Measurements from ENCODE around the gene CASR.

The CASR gene

DNA sequence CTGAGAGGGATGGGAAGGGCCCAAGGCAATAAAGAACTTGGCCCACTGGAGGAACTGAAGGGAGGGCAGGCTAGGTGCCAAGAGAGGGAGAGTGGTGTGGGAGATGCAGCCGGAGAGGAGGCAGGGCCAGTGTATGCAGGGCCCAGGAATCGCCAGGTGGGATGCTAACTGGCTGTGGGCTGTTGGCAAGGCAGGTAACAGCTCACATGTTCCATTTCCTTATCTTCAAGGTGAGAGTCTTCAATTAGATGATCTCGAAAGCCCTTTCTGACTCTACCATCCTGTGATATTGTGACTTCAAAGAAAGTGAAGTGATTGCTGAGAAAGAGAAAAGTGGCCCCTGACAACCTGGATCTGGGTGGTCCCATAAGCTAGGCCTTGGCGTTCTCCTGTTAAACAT is 49.0 kb downstream of the CASR start:
- Histone ChIP-seq H3K9ac (ENCODE audit: low read depth, low read length) (no peak overlapping the region), H3K4me1 (ENCODE audit: insufficient read depth, low read length) (no peaks in the 10 kb centered on the region), H3K9me3 (ENCODE audit: control insufficient read depth, insufficient read depth, low read length) (no peaks in the 10 kb centered on the region), H3K36me3 (ENCODE audit: insufficient read depth, low read length) (no peaks in the 10 kb centered on the region)

DNA sequence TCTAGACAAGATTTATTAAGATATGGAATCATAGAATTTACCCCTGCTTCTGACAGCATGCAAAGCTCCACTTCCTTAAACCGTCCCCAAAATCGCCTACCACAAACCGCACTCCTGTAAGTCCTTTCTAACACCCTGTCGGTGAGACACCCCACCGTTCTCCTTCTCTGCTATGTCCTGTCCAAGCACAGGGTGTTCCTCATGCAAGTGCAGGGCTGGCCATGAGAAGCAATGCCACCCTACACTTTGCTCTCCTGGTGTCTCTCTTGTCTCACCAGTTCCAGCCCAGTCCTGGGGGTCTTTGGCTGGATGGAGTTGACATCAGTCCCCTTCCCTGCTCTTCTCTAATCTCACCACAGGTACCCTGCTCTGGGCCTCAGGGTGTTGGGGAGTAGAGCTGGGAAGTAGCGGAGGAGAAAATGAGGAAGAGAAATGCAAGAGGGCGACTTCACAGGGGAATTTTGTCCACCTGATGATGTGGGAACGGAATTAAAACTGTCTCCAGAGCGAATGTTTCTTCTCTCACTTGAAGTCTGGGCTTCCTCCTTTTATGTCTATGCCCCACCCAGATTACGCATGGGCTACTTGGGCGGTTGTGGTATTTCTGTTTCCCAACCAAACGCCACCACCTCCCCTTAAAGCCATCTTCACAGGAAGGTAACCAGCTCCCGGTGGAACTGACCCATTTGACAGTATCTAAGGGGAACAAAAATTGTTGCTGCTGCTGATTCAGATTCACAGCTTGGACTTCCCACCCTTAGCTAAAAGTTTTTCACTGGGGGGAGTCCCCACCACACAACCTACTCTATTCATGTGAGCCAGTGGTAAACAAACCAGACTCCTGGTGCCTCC is 49.9 kb downstream of the CASR start:
- Histone ChIP-seq H3K4me1 (ENCODE audit: insufficient read depth, low read length) (no peaks in the 10 kb centered on the region), H3K36me3 (ENCODE audit: insufficient read depth, low read length) (no peaks in the 10 kb centered on the region), H3K9ac (ENCODE audit: low read depth, low read length) (no peak overlapping the region), H3K9me3 (ENCODE audit: control insufficient read depth, insufficient read depth, low read length) (no peaks in the 10 kb centered on the region)

DNA sequence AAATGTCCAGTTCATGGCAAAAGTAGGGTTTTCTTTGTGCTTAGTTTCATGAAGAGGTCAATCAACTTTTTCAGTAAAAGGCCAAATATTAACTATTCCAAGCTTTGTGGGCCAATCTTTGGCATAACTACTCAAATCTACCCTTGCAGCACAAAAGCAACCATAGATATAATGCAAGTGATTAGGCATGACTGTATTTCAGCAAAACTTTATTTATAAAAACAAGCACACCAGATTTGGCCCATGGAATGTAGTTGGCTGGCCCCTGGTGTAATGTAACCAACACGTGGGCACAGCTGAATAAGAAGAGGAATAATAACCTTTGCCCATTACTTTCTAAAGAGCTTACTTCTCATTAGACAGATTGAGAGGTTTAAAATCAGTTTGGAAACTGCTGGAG is 50.6 kb downstream of the CASR start:
- H3K9me3 ChIP-seq (ENCODE audit: control insufficient read depth, insufficient read depth, low read length) = no peaks in the 10 kb centered on the region
- H3K9ac ChIP-seq (ENCODE audit: low read depth, low read length) = no peak overlapping the region
- H3K36me3 ChIP-seq (ENCODE audit: insufficient read depth, low read length) = no peaks in the 10 kb centered on the region

DNA sequence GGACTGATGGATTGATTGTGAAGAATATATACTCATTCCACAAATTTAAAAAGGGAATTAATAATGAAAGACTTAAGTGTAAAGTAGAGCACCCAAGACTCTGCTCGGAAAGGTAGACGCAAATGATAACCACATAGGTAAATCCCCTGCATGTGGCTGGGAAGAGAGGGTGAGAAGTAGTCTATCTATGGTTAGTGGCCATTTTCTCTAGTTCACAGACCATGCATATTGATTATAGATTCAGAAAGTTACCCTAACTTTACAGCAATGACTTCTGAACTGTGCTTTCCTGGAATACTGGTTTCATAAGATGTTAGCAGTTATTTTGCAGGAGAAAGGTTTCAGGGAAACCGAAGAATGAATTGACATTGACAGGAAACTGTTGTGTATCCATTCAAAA is 51.7 kb downstream of the CASR start:
- Histone ChIP-seq H3K36me3 (ENCODE audit: insufficient read depth, low read length) (no peaks in the 10 kb centered on the region), H3K9ac (ENCODE audit: low read depth, low read length) (no peak overlapping the region), H3K9me3 (ENCODE audit: control insufficient read depth, insufficient read depth, low read length) (no peaks in the 10 kb centered on the region), H3K4me1 (ENCODE audit: insufficient read depth, low read length) (no peaks in the 10 kb centered on the region)

More for the DNA sequence above, 50.6 kb downstream of the CASR start:
- no peaks in the 10 kb centered on the region for H3K4me1 ChIP-seq (ENCODE audit: insufficient read depth, low read length)

DNA sequence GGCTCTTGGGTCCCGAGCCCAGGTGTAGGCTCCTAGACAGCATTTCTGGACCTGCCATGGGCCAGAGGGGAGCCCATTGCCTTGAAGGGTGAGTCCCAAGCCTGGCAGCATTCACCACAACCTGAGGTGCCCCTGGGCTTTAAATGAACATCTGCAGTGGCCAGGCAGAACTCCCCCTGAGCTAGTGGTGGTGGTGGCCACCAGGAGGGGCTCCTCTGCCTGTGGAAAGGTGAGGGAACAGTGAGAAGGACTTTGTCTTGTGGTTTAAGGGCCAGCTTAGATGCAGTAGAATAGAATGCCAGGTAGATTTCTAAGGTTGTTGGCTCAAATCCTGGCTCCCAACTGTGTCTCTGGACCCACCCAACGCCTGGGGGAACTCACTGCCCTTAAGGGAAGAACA is 55.6 kb downstream of the CASR start:
- Histone ChIP-seq H3K9ac (ENCODE audit: low read depth, low read length) (no peak overlapping the region), H3K9me3 (ENCODE audit: control insufficient read depth, insufficient read depth, low read length) (no peaks in the 10 kb centered on the region), H3K36me3 (ENCODE audit: insufficient read depth, low read length) (no peaks in the 10 kb centered on the region), H3K4me1 (ENCODE audit: insufficient read depth, low read length) (no peaks in the 10 kb centered on the region)

DNA sequence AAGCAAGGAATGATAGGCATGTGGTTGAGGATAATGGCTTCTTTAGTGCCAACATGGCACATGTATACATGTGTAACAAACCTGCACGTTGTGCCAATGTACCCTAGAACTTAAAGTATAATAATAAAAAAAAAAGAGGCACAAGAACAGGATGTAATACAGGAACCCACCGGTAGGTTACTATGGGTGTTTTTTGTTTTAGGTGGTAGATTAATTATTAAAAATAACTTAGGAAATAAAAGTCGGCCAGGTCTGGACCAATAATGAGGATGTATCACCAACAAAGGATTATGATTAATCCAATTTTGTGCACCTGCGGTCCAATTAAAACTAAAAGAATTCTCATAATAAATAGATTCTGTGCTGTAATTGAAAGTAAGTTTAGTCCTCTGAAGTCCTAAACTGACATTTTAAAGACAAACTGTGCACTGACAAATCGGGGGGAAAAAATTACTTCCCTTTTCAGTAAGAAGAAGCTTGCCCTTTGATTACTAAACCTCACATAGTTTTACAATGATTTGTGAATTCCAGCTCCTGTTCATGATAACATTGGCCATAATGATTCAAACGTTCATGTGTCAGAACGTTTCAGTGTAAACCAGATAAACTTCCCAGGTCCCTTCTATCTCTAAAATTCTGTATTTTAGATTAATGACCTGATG is 62.2 kb downstream of the CASR start:
- Histone ChIP-seq H3K9me3 (ENCODE audit: control insufficient read depth, insufficient read depth, low read length) (no peaks in the 10 kb centered on the region), H3K4me1 (ENCODE audit: insufficient read depth, low read length) (no peaks in the 10 kb centered on the region), H3K36me3 (ENCODE audit: insufficient read depth, low read length) (no peaks in the 10 kb centered on the region), H3K9ac (ENCODE audit: low read depth, low read length) (no peak overlapping the region)

DNA sequence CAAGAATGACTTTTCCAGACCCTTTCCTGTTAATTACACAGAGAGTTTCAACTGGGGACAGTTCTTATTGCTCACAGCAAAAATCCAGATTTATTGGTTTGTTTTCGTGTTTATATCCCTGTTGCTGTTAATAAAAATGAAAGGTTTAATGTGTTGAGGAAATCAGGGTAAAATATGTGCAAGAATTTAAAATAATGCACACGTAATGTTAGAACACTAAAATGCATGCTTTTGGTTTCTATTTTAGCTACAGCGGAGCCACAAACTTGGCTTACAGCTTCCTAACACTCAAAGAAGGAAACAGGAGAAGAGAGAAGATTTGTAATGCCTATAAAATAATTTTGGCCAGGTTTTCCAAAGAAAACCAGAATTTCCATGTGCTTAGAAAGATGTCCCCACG is 62.7 kb downstream of the CASR start:
- Histone ChIP-seq H3K9ac (ENCODE audit: low read depth, low read length) (no peak overlapping the region), H3K36me3 (ENCODE audit: insufficient read depth, low read length) (no peaks in the 10 kb centered on the region), H3K4me1 (ENCODE audit: insufficient read depth, low read length) (no peaks in the 10 kb centered on the region), H3K9me3 (ENCODE audit: control insufficient read depth, insufficient read depth, low read length) (no peaks in the 10 kb centered on the region)

DNA sequence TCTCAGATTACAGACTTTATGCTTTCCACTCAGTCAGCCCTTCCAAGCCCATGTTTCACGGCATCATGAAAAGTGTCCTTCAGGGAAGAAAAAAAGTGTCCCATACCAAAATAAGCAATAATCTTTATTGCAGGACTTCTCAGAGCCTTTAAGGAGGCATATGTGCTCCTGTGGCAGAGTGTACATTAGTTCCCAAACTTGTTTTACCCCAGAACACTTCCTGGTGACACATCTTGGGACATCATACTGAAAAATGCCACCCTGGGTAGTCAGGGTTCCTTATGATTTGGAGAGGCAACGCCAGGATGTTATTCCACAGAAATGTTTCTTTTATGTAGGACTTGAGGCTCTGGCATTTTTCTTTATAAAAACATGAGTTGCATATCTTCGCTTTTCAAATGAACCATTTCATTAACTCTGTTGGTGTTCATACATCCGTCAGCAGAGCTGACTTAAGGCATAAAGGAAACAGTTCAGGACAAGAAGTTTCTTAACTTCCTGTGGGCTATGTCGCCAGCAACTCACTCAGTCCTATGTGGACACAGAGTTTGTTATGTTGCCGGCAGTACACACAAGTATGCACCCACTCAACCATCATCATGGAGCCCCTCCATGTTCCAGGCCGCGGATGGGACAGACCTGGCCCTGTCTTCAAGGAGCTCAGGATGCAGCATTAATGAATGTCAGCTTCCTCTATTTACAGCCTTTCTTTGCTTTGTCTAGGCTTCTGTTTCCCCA is 63.8 kb downstream of the CASR start:
- no peaks in the 10 kb centered on the region for H3K36me3 ChIP-seq (ENCODE audit: insufficient read depth, low read length)
- no peaks in the 10 kb centered on the region for H3K9me3 ChIP-seq (ENCODE audit: control insufficient read depth, insufficient read depth, low read length)
- H3K4me1 ChIP-seq (ENCODE audit: insufficient read depth, low read length) = no peaks in the 10 kb centered on the region
- no peak overlapping the region for H3K9ac ChIP-seq (ENCODE audit: low read depth, low read length)

DNA sequence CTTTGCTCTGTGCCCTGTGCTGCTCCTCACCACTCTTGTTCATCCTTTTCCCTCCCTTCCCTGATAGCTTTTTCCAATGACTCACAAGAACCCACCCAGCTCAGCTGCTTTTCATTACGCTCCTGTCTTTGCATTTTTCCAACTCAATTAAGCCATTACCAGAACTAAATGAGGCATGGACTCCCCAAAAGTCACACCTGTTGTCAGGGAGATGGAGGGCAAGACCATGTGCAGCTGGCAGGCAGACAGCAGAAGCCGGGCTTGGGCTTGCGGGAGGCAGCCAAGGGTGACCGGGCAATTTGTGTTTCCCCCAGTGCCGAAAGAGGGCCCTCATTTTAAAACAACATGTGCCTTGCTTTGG is 64.3 kb downstream of the CASR start:
- H3K36me3 ChIP-seq (ENCODE audit: insufficient read depth, low read length) = no peaks in the 10 kb centered on the region
- no peaks in the 10 kb centered on the region for H3K4me1 ChIP-seq (ENCODE audit: insufficient read depth, low read length)
- H3K9me3 ChIP-seq (ENCODE audit: control insufficient read depth, insufficient read depth, low read length) = no peaks in the 10 kb centered on the region
- no peak overlapping the region for H3K9ac ChIP-seq (ENCODE audit: low read depth, low read length)

DNA sequence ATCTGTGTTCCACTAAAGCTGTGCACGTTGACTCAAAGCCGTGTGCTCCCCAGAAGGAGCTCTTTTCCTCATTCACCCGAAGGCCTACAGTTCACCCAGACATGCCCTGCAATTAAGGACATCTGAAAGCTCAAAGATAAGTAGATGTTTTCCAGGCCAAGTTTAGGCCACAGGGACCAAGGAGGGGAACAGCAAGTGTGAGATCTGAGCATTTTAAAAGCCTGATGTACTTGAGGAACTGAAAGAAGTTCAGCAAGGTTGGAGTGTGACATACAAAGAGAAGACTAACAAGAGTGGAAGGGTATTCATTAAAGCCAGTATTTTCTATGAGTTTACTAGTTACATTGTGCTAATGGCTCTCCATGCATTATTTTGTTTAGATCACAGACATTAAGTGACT is 68.0 kb downstream of the CASR start:
- H3K9me3 ChIP-seq (ENCODE audit: control insufficient read depth, insufficient read depth, low read length) = no peaks in the 10 kb centered on the region
- H3K9ac ChIP-seq (ENCODE audit: low read depth, low read length) = no peak overlapping the region
- no peaks in the 10 kb centered on the region for H3K4me1 ChIP-seq (ENCODE audit: insufficient read depth, low read length)
- no peaks in the 10 kb centered on the region for H3K36me3 ChIP-seq (ENCODE audit: insufficient read depth, low read length)

DNA sequence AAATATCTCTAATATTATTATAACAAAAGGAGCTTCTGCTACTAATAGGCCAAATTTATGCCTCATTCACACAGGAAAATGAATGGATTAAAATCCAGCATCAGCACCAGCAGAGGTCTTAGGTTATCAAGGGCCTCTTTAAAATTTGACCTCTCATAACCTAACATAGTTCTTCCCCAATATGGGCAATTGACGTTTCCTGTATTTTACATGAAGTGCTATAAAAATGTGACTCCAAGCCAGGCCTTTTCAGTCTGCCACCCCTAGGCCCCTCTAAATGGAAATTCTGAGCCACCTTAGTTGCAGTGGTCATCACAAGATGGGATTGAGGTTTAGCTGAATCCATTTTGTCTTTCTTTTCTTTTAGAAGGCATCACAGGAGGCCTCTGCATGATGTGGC is 70.1 kb downstream of the CASR start:
- Histone ChIP-seq H3K4me1 (ENCODE audit: insufficient read depth, low read length) (no peaks in the 10 kb centered on the region), H3K9ac (ENCODE audit: low read depth, low read length) (no peak overlapping the region), H3K36me3 (ENCODE audit: insufficient read depth, low read length) (no peaks in the 10 kb centered on the region), H3K9me3 (ENCODE audit: control insufficient read depth, insufficient read depth, low read length) (no peaks in the 10 kb centered on the region)

DNA sequence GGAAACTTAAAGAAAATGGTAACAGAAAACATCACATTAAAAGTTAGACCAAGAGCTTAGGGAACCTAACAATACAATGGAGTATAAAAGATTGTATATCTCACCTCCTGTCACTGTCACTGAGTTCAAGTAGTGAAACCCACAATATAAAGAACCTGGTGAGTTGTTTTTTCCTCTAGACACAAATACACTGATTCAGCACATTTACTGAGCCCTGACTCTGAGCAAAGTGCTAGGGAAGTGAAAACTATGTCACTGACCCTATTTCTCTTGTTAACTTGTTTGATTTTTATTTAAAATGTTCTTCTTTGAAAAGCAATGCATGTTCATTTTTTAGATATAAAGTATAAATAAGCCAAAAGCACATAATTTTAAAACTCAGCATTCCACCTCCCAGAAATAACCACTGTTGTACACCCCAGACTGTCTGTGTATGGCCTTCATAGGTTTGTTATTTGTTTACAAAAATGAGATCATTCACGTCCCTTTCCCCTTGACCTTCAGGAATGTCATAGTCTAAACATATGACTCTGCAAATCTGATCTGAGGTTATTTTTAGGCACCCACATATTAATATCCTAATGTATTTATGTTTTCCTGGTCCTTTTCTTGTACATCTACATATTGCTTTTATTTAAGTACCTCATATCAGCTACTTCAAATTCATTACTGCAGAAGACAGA is 72.4 kb downstream of the CASR start:
- no peaks in the 10 kb centered on the region for H3K4me1 ChIP-seq (ENCODE audit: insufficient read depth, low read length)
- no peak overlapping the region for H3K9ac ChIP-seq (ENCODE audit: low read depth, low read length)
- H3K36me3 ChIP-seq (ENCODE audit: insufficient read depth, low read length) = no peaks in the 10 kb centered on the region
- H3K9me3 ChIP-seq (ENCODE audit: control insufficient read depth, insufficient read depth, low read length) = no peaks in the 10 kb centered on the region

DNA sequence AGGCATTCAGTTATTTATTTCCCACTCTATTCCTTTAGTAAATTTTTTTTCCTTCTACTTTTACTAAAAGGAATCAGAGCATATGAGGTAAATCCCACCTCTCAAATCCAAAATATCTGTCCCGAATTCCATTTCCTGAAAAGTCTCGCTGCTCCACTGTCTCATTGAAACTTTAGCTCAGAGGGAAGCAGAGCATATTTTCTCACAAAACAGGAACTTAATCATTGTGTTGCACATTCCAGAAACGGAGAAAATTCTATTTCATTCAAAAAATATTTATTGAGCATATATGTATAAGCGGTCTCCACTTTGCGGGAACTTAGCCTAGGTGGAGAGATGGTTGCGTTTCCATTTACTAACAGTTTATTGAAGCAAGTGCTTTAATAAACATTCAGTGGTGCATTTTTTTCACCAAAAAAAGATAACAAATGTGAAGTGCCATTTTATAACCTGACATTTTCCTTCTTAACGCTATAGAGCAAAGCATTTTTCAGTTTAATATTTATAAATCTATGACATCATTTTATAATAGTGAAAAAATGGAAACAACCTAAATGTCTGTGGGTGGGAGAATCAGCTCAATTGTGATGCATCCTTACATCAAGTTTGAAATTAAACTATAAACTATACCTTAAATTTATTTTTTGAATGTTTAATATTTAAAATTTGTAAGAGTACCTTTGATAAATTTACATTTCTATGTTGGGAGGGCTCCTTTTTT is 74.3 kb downstream of the CASR start:
- H3K9ac ChIP-seq (ENCODE audit: low read depth, low read length) = no peak overlapping the region
- no peaks in the 10 kb centered on the region for H3K36me3 ChIP-seq (ENCODE audit: insufficient read depth, low read length)
- no peaks in the 10 kb centered on the region for H3K9me3 ChIP-seq (ENCODE audit: control insufficient read depth, insufficient read depth, low read length)
- no peaks in the 10 kb centered on the region for H3K4me1 ChIP-seq (ENCODE audit: insufficient read depth, low read length)

Data from ES-I3 (cell line).